ENCODE data around the gene NOS3.

DNA sequence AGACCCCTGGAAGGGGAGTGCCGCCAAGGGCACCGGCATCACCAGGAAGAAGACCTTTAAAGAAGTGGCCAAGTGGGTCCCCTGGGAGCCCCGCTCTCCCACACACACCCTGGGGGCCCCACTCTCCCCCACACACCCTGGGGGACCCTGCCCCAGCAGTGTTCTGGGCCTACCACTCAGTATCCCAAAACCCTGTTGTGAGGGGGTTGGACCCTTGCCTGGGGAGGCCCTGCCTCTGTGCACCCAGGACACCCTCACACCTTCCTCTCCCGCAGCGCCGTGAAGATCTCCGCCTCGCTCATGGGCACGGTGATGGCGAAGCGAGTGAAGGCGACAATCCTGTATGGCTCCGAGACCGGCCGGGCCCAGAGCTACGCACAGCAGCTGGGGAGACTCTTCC, 10.7 kb downstream of the NOS3 start:
- no peak for TF ChIP-seq EZH2phosphoT487 (IDR thresholded peaks at IDR 0.05; ENCODE audit: borderline replicate concordance, low read length)
- TF ChIP-seq EZH2 (IDR thresholded peaks at IDR 0.05; ENCODE audit: low read length, unreplicated experiment), result no peak
- TF ChIP-seq, protein P1, sequence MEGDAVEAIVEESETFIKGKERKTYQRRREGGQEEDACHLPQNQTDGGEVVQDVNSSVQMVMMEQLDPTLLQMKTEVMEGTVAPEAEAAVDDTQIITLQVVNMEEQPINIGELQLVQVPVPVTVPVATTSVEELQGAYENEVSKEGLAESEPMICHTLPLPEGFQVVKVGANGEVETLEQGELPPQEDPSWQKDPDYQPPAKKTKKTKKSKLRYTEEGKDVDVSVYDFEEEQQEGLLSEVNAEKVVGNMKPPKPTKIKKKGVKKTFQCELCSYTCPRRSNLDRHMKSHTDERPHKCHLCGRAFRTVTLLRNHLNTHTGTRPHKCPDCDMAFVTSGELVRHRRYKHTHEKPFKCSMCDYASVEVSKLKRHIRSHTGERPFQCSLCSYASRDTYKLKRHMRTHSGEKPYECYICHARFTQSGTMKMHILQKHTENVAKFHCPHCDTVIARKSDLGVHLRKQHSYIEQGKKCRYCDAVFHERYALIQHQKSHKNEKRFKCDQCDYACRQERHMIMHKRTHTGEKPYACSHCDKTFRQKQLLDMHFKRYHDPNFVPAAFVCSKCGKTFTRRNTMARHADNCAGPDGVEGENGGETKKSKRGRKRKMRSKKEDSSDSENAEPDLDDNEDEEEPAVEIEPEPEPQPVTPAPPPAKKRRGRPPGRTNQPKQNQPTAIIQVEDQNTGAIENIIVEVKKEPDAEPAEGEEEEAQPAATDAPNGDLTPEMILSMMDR (conservative IDR thresholded peaks at IDR 0.05; ENCODE audit: low read depth, low read length), result no peak
